ENCODE measurements around the gene QTRT2.

GRCh38 chr3:114086356-114086755 lies 29.8 kb downstream of the QTRT2 start:
- TF ChIP-seq CTCF (conservative IDR thresholded peaks at IDR 0.05; ENCODE audit: low read depth, low read length) (no peak), EZH2 (IDR thresholded peaks at IDR 0.05; ENCODE audit: borderline replicate concordance, low read depth, low read length, poor library complexity, severe bottlenecking) (no peak)
